SK-N-MC (cell line): ENCODE data around the gene COL18A1.

Experiments
- EZH2 ChIP-seq: fragments of 200-600 bp; sonication (generic); IDR thresholded peaks from one replicate; pipeline ENCODE4 v1.6.1; 2017; ENCODE audit warnings: antibody characterized with exemption
- FOXP2 ChIP-seq: optimal IDR thresholded peaks from 2 replicates; pipeline ENCODE3; 2011; ENCODE audit warnings: mild to moderate bottlenecking, moderate library complexity; ENCODE audit not compliant: insufficient read depth; ENCODE audit errors: extremely low read length, control extremely low read depth
- POLR2AphosphoS5 ChIP-seq: IDR thresholded peaks from 2 replicates; pipeline ENCODE4 v1.6.1; 2012; ENCODE audit warnings: mild to moderate bottlenecking, low read depth, low read length, borderline replicate concordance

- no peak for TF ChIP-seq POLR2AphosphoS5
- TF ChIP-seq FOXP2, result no peak
- no peak for TF ChIP-seq EZH2
Measured at GRCh38 chr21:45491623-45492022, 86.7 kb downstream of the COL18A1 start.
